ENCODE results near the gene MLST8. TPM values are rescaled to one million over a fixed set of nuclear protein-coding genes. Genes with fewer than 3 reads are reported as not detected.

MLST8 gene
- total RNA-seq, 1 experiment from 2014 or later, result 53.1 TPM

GRCh38 chr16:2211923-2212347 is 6.7 kb downstream of the MLST8 start:
- intact Hi-C loops (cut with micrococcal nuclease; ENCODE audit: unreplicated experiment), result no loop called here
- Histone ChIP-seq H3K9me3 (no peaks in the 10 kb centered on the region), H3K4me3 (ENCODE audit: low read depth, low read length) (no peak overlapping the region), H3K36me3 (ENCODE audit: control insufficient read depth, insufficient read depth, low read length) (peaks cover 6% of the 10 kb centered on the region), H3K4me1 (peaks cover 29% of the 10 kb centered on the region), H3K27me3 (replicated peaks; ENCODE audit: control insufficient read depth, insufficient read depth, low read length) (no peaks in the 10 kb centered on the region)
- H3K27ac Mint-ChIP-seq (ENCODE audit: unreplicated experiment), result peak overlapping the region; percentile 66
- DNase-seq, result no peak
- H3K36me3 Mint-ChIP-seq (ENCODE audit: insufficient read depth, unreplicated experiment), result peaks cover 71% of the 10 kb centered on the region
- peaks cover 7% of the 10 kb centered on the region for H3K4me1 Mint-ChIP-seq (ENCODE audit: low read depth, unreplicated experiment)
- POLR2A ChIA-PET, result no interaction called here
- CTCF ChIA-PET, result no interaction called here
- no peak for TF ChIP-seq CTCF (IDR thresholded peaks at IDR 0.05; ENCODE audit: insufficient read depth in 1 of 2, low read depth in 1 of 2, low read length in 1 of 2, severe bottlenecking in 1 of 2, unreplicated experiment in 1 of 2)
- no peaks in the 10 kb centered on the region for H3K27me3 Mint-ChIP-seq (ENCODE audit: insufficient read depth, unreplicated experiment)
- H3K9me3 Mint-ChIP-seq (ENCODE audit: unreplicated experiment), result no peaks in the 10 kb centered on the region
- peak overlapping the region; percentile 73 for H3K4me3 Mint-ChIP-seq (ENCODE audit: unreplicated experiment)
- BruUV-seq (replicated peaks), result no TSS peak

- Histone ChIP-seq H3K4me3 (ENCODE audit: low read depth, low read length) (peak overlapping the region; percentile 75; the same call in 1 of the 2 replicates), H3K27me3 (replicated peaks; ENCODE audit: control insufficient read depth, insufficient read depth, low read length) (no peaks in the 10 kb centered on the region), H3K9me3 (no peaks in the 10 kb centered on the region), H3K36me3 (ENCODE audit: control insufficient read depth, insufficient read depth, low read length) (peaks cover 3% of the 10 kb centered on the region; the same call in 1 of the 2 replicates), H3K4me1 (peaks cover 29% of the 10 kb centered on the region)
- Mint-ChIP-seq H3K36me3 (ENCODE audit: insufficient read depth, unreplicated experiment) (peaks cover 65% of the 10 kb centered on the region), H3K27ac (ENCODE audit: unreplicated experiment) (peak overlapping the region; percentile 66), H3K27me3 (ENCODE audit: insufficient read depth, unreplicated experiment) (no peaks in the 10 kb centered on the region), H3K9me3 (ENCODE audit: unreplicated experiment) (no peaks in the 10 kb centered on the region), H3K4me1 (ENCODE audit: low read depth, unreplicated experiment) (peaks cover 2% of the 10 kb centered on the region), H3K4me3 (ENCODE audit: unreplicated experiment) (peak overlapping the region; percentile 73)
- no peak for TF ChIP-seq CTCF (IDR thresholded peaks at IDR 0.05; ENCODE audit: insufficient read depth in 1 of 2, low read depth in 1 of 2, low read length in 1 of 2, severe bottlenecking in 1 of 2, unreplicated experiment in 1 of 2)
- no peak for DNase-seq
- POLR2A ChIA-PET, result no interaction called here
- intact Hi-C loops (cut with micrococcal nuclease; ENCODE audit: unreplicated experiment), result no loop called here
- BruUV-seq (replicated peaks), result TSS peak; percentile 61
- CTCF ChIA-PET, result no interaction called here
Observed at GRCh38 chr16:2212362-2213324, 7.4 kb downstream of the MLST8 start.

GRCh38 chr16:2213817-2214718 is 8.8 kb downstream of the MLST8 start:
- Histone ChIP-seq H3K4me1 (peaks cover 29% of the 10 kb centered on the region), H3K27me3 (replicated peaks; ENCODE audit: control insufficient read depth, insufficient read depth, low read length) (no peaks in the 10 kb centered on the region), H3K36me3 (ENCODE audit: control insufficient read depth, insufficient read depth, low read length) (peaks cover 3% of the 10 kb centered on the region; the same call in 1 of the 2 replicates), H3K4me3 (ENCODE audit: low read depth, low read length) (peak overlapping the region; percentile 75), H3K9me3 (no peaks in the 10 kb centered on the region)
- POLR2A ChIA-PET, result interaction anchor here (0.6 to 2.0 kb wide), 12 partner anchors 8 to 755 kb away, joined by 3 to 21 read pairs (median 4); partner anchors contain the start of genes E4F1, ECI1, KCTD5 and RPS2
- no peak for TF ChIP-seq CTCF (IDR thresholded peaks at IDR 0.05; ENCODE audit: insufficient read depth in 1 of 2, low read depth in 1 of 2, low read length in 1 of 2, severe bottlenecking in 1 of 2, unreplicated experiment in 1 of 2)
- CTCF ChIA-PET, result interaction anchor here (1.0 to 1.6 kb wide), 4 partner anchors 19 to 216 kb away, joined by 4 to 10 read pairs (median 8); partner anchors contain the start of gene ECI1
- Mint-ChIP-seq H3K27me3 (ENCODE audit: insufficient read depth, unreplicated experiment) (no peaks in the 10 kb centered on the region), H3K27ac (ENCODE audit: unreplicated experiment) (peak overlapping the region; percentile 66), H3K9me3 (ENCODE audit: unreplicated experiment) (no peaks in the 10 kb centered on the region), H3K36me3 (ENCODE audit: insufficient read depth, unreplicated experiment) (peaks cover 51% of the 10 kb centered on the region), H3K4me3 (ENCODE audit: unreplicated experiment) (peak overlapping the region; percentile 74), H3K4me1 (ENCODE audit: low read depth, unreplicated experiment) (no peaks in the 10 kb centered on the region)
- DNase-seq, result no peak
- no TSS peak for BruUV-seq (replicated peaks)
- intact Hi-C loops (cut with micrococcal nuclease; ENCODE audit: unreplicated experiment), result no loop called here

All from Caco-2 (cell line).